HG03558 (cell line): Measurements from ENCODE around the gene B4GALNT1.
"Not testable (repeated sequence)": the region's sequence is repeated elsewhere in the genome, so short reads cannot be mapped to it uniquely, and the experiment has no call there.

Source experiments
- ATAC-seq: cut with Tn5 transposase; IDR thresholded peaks from one replicate; pipeline ENCODE4 v1.9.1; 2021; ENCODE audit warnings: moderate number of reproducible peaks; ENCODE audit not compliant: unreplicated experiment; ENCODE audit errors: extremely low read depth

B4GALNT1 gene

GRCh38 chr12:57621497-57622292, 11.3 kb downstream of the B4GALNT1 start:
- ATAC-seq: no peak

DNA sequence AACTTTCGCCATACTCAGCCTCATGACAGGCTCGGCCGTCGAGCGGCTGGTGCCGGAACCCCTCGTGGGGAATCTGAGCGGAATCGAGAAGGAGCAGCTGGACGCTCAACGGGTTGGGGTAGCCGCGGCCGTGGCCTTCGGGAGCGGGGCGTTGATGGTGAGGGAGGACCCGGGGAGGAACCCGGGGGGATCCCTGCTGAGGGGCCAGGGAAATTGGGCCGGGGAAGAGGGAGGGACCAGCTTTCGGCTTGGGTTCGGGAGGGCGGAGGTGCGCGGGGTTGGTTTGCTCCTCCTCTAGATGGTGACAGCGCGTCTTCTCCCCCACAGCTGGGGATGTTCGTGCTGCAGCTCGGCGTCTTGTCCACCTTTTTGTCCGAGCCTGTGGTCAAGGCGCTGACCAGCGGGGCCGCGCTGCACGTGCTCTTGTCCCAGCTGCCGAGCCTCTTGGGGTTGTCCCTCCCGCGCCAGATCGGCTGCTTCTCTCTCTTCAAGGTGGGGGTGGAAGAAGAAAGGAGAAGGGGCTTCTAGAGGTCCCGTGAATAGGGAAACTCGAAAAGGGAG, 12.0 kb downstream of the B4GALNT1 start:
- ATAC-seq: no peak

DNA sequence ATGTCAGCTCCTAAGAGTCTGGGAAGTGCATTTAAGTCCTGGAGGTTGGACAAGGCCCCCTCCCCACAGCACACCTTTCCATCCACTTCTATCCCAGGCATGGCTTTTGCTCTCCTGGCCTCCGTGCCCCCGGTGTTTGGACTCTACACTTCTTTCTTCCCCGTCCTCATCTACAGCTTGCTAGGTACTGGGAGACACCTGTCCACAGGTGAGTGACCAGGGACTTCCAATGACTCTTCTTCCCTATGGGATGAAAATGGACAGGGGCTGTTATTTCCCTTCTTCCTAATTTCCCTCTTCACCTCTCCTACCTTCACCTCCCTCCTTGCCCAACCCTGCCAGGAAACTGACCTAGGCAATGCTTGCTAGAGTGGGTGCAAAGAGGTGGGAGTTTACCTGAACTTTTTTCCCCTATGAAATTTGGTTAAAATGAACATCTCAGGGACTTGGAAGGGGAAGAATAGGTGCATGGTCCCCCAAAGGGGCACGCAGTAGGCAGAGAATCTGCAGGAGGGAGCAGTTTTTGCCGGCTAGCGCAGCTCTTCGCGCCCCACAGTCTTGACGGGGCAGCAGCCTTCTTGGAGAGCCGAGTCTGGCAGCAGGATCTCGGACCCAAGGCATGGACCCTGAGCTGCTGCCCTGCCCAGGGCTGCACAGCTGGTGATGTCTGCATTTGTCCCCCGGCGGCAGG, 12.6 kb downstream of the B4GALNT1 start:
- ATAC-seq: no peak

DNA sequence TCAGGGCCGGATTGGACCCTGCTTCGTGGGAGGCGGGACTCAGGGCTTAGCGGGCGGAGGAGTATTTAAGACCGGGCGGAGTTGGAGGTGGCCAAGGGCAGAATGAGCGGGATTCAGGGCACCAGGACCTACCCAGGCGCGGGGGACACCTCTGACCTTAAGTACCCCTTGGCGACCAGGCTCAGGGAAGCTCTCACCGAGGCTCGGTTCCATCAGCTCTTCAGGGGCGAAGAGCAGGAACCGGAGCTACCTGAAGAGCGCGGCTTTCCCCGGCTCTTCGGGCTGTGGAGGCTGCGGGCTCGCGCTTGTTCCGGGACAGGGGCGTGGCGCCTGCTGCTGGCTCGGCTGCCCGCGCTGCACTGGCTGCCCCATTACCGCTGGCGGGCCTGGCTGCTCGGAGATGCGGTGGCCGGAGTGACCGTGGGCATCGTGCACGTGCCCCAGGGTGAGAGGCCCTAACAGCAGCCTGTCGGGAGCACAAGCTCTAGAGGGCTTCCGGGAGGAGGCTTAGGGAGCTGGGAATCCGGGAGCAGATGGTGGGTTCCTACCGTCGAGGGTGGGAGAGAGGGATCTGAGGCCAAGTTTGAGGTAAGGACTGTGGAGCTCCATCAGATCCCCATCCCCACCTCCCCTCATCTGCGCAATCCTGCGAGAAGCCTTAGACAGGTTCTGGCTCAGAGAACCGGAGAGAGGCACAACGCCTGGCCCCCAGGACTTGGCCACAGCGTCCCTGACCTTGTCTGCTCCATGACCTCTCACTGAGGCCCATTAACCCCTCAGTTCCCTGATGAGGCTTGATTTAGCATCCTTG, 13.4 kb downstream of the B4GALNT1 start:
- no peak for ATAC-seq

DNA sequence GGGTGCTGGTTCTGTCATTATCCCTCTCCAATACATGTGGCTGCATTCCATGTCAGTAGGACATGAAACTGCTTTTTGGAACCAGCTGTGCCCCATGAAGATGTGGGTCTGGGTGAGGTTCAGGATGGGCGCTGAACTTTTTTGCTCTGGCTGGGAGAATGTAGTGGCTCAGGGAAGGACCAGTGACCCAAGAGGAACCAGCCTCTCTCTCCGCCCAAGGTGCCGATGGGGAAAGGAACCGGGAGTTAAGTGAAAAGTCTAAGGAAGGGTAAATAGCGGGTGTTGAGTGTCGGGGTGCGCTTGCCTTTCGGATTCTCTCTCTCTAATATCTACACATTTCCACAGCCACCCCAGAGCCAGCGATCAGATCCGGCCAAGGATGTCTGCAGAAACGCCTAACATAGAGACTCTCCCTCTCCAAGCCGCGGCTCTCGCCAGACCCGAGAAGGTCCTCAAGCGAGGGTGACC, 14.0 kb downstream of the B4GALNT1 start:
- ATAC-seq: no peak

- ATAC-seq: not testable (repeated sequence)
Measured at GRCh38 chr12:57618431-57618830, 14.6 kb downstream of the B4GALNT1 start.

GRCh38 chr12:57617942-57618341, 15.1 kb downstream of the B4GALNT1 start:
- ATAC-seq: no peak

- no peak for ATAC-seq
Measured at GRCh38 chr12:57616383-57617101, 16.5 kb downstream of the B4GALNT1 start.

DNA sequence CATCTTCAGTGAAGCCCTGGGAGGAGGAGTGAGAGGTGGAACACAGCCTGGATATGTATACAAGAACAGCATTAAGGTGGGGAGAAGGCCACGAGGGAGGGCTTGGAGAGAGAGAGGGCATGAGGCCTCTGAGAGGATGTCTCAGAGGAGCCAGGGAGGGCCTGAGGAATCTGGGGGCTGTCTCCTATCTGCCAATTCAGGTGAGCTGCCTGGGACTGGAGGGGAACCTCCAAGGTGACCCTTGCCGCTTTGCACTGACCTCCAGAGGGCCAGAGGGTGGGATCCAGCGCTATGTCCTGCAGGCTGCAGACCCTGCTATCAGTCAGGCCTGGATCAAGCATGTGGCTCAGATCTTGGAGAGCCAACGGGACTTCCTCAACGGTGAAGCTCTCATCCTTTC, 17.4 kb downstream of the B4GALNT1 start:
- no peak for ATAC-seq

DNA sequence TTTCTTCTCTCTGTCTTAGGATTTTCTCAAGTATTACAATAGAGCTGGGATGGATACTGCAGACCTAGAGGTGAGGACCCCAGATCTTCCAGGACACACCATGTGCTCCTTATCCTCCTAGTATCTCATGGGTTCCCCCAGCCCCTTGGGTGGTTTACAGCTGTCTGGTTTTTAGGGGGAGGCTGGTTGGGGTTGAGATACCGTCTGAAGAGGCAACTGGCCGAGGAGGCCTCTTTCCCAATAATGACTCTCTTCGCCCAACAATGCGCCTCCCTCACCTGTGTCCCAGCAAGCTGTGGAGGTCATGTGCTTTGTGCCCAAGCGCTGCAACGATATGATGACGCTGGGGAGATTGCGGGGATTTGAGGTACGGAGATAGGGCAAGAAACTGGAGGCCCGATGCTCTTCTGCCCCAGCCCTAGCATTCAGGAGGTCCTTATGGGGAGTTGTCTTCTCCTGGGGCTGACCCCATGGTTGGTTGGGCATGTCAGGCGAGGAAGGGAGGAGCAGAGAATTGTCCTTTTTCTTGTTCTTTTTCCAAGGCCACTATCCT, 18.0 kb downstream of the B4GALNT1 start:
- no peak for ATAC-seq

DNA sequence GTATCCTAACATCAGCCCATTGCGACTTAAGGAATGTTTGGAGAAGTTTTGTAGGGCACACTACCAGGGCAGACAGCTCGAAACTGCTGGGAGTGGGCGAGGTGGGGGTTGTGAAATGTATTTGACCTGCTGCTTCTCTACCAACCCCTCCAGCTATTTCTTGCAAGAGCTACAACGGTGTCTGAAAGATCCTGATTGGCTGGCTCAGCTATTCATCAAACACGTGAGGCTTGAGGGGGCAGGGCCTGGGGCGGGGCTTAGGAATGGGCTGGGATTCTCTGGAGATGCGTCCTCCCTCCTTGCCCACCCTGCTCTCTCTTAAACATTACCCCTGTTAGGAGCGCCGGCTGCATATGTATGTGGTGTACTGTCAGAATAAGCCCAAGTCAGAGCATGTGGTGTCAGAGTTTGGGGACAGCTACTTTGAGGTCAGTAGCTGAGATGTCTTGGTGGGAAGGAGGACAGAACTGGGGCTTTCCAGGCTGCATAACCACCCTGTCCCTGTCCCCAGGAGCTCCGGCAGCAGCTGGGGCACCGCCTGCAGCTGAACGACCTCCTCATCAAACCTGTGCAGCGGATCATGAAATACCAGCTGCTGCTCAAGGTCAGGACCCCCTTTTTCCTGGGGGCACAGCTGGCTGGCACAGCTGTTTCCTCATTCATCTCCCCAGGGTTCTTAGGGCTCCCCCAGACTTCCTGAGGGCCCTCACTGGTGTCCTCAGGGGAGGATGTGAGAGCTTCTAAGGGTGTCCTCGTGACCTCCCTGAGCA, 18.6 kb downstream of the B4GALNT1 start:
- no peak for ATAC-seq

GRCh38 chr12:57613427-57614109, 19.4 kb downstream of the B4GALNT1 start:
- ATAC-seq: no peak

DNA sequence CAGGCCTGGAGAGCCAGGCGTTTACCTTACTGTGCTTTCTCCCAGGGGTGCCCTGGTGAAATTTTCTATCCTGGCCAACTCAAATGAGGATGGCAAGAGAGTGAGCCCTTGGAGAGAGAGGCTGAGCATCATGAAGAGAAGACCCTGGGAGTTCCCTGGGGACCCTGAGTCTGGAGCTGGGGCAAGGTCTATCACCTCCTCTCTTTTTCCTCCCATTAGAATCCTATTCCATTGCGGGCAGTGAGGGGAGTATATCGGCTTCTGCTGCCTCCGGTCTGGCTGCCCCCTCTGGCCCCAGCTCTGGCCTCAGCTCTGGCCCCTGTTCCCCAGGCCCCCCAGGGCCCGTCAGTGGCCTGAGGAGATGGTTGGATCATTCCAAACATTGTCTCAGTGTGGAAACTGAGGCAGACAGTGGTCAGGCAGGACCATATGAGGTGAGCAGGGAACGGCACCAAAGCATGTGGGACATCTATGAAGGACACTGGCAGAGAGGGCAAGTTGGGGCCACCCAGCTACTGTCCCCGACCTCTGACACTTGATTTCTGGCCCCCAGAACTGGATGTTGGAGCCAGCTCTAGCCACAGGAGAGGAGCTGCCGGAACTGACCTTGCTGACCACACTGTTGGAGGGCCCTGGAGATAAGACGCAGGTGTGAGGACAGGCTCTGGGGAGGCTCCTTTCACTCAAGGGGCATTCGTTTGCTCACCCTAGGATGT, 20.1 kb downstream of the B4GALNT1 start:
- ATAC-seq: no peak

- no peak for ATAC-seq
Measured at GRCh38 chr12:57611827-57612710, 20.9 kb downstream of the B4GALNT1 start.

- ATAC-seq: no peak
Measured at GRCh38 chr12:57611108-57611826, 21.7 kb downstream of the B4GALNT1 start, which contains the start of gene ARHGEF25. ARHGEF25 (plus strand) TSS chr12:57611435; CDS start chr12:57611895, 460 bp downstream.

GRCh38 chr12:57610554-57611107, 22.4 kb downstream of the B4GALNT1 start:
- ATAC-seq: no peak
